ENCODE data around the gene RPL13.

GRCh38 chr16:89582614-89583196, 22.2 kb downstream of the RPL13 start:
- TF ChIP-seq, protein P1, sequence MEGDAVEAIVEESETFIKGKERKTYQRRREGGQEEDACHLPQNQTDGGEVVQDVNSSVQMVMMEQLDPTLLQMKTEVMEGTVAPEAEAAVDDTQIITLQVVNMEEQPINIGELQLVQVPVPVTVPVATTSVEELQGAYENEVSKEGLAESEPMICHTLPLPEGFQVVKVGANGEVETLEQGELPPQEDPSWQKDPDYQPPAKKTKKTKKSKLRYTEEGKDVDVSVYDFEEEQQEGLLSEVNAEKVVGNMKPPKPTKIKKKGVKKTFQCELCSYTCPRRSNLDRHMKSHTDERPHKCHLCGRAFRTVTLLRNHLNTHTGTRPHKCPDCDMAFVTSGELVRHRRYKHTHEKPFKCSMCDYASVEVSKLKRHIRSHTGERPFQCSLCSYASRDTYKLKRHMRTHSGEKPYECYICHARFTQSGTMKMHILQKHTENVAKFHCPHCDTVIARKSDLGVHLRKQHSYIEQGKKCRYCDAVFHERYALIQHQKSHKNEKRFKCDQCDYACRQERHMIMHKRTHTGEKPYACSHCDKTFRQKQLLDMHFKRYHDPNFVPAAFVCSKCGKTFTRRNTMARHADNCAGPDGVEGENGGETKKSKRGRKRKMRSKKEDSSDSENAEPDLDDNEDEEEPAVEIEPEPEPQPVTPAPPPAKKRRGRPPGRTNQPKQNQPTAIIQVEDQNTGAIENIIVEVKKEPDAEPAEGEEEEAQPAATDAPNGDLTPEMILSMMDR (conservative IDR thresholded peaks at IDR 0.05 in 1 of 2, IDR thresholded peaks at IDR 0.05 in 1 of 2; ENCODE audit: low read depth in 1 of 2, low read length in 2 of 2) = no peak
- TF ChIP-seq EZH2 (IDR thresholded peaks at IDR 0.05; ENCODE audit: low read length, missing control alignments) = no peak

Data from fibroblast of lung (primary cell).